ENCODE results near the gene SEC14L1.

SEC14L1 gene

DNA sequence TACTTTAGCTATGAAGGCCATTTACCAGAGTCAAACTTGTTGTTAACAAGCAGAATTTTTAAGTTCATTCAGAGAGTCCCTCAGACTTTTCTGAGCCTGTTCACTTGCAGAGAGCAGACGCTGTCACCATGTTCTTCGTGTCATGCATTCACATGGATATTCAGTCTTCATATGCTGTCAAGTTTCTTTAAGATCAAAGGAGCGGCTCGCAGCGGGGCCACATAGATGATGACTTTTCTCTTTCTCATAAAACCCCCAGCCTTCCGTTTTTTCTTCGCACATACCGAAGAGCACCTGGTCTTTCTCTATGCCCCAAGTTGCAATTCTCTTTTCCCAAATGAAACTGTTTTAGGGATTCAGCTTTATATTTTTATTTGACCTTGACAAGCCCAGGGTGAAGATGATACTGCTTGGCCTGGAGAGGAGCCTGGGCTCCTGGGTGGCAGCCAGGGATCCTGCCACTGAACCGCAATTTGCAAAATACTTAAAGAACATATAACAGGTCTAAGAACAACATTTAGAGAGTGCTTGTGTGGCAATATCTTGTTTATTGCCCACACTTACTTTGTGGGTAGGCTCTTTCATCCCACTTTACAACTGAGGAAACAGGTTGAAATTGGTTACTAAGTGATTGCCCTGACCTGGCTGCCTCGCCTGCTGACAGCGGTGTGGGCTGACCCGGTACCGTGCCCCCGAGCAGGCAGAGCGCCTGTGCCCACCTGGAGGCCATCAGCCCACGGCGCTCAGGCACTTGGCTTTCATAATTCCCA is 22.9 kb downstream of the SEC14L1 start:
- no peak for DNase-seq

DNA sequence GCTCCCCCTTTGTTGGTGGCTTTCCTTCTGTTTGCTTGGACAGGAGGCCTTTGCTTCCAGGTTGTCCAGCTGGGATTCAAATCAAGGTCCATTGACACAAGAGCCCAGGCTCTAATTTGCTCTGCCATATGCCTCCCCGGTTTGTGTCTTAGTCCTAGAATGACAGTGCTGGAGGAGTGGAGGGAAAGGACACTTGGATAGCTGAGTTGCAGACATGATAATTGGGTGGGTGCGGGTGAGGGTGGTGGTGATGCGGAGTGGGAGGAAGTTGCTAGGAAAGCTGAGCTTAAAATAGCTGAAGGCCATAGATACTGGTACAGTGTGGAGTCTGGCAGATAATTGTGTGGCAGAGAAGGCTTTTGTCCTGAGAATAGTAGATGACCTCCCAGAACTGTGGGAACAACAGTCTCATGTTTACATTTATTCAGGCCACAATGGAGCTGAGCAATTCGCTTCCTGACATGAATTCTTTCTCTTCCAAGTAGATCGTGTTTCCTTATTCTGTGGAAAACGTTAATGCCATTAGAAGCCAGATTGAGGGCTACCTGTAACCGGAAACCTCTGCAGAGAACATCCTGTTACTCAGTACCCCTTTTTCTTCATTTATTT is 23.8 kb downstream of the SEC14L1 start:
- peak in 7 of 14 donors; percentile 21 to 94 (median 37) for DNase-seq

DNA sequence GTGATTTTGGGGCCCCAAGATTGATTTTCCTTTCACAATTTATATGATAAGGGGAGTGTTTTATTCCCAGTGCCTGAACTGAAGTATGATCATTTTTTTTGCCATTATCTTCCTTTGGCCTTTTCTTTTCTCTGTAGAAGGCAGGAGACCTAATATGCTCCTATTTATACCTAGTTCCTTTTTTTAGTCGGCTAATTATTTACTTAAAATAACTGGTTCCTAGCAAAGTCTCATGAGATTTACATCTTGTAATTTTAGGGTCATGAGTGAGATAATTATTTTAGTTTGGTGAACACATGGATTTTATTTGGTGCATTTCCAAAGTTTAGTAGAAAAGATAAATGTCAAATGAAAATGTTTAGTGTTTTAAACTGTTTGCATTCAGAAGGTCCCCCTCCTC is 24.8 kb downstream of the SEC14L1 start:
- DNase-seq: no peak

DNA sequence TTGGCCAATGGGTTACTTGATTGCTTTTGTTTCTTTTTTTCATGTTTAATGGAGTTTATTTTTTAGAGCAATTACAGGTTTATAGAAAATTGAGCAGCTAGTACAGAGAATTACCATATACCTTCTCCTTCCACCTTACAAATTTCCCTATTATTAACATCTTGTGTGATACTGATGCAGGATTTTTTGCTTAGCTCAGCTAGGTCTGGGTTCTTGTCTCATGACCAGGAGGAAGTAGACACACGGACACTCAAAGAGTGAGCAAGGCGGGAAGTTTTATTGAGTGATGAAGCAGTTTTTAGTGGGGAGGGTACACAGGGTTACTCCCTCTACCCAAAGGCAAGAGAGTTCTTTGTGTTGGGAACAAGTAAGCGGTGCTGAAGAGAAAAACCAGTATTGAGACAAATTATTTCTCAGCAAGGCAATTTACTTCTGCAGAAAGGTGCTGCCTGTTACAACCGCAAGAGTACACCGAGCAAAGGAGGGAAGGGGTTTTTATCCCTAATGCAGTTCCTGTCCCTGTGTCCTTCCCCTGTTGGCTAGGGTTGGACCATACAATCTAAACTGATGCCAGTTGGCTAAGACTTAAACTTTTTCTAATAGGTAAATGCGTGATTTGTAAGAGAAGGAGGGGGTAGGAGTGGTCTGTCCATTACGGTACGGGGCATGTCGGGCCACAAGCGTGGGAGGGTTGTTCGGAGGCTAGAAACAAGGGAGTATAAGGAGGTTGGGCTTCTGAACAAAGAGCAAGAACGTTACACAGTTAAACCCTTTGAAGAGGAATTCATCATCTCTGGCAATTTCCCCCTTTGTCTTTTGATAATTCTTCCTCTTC is 26.9 kb downstream of the SEC14L1 start:
- no peak for DNase-seq

DNA sequence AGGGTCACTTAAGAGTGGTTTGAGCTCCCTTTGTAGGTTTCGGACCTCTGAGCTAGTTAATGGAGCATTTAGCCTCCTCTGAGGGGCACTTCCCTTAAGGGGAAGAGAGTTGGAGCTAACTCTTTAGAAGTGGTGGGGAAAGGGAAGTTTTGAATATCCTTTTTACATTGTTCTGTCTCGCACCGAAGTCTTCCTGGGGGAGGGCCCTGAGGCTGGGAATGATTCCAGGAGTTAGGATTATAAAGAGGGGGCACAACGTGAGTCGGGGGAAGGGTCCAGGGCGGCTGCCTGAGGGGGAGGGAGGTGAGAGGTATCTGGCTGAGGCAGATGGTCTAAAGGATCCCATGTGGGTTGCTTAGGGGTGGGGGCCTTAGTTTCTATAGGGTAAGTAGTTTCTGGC is 32.3 kb downstream of the SEC14L1 start:
- DNase-seq: no peak

DNA sequence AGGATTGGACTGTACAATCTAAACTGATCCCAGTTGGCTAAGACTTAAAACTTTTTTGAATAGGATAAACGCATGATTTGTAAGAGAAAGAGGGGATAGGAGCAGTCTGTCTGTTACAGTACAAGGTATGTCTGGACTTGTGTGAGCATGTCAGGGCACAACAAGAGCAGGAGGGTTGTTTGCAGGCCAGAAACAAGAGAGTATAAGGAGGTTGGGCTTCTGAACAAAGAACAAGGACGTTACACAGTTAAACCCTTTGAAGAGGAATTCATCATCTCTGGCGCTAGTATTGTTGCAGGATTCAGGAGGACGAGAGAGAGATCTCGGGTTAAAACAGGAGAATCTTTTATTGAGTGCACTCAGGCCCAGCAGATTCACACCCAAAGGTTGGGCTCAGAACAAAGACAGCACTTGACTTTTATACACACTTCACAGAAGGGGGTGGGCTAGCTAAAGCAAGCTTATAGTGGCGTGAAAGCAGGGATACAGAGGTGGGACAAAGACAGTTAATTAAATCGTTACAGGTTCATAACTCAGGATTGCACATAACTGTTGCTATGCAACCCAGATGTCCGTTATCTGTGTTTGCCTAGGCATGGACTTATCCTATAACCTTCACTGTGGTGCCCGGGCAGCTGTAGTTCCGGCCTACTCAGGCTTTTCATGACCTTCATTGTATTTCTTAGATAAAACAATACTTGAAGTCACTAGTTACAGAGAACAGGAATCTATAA is 34.3 kb downstream of the SEC14L1 start:
- no peak for DNase-seq

DNA sequence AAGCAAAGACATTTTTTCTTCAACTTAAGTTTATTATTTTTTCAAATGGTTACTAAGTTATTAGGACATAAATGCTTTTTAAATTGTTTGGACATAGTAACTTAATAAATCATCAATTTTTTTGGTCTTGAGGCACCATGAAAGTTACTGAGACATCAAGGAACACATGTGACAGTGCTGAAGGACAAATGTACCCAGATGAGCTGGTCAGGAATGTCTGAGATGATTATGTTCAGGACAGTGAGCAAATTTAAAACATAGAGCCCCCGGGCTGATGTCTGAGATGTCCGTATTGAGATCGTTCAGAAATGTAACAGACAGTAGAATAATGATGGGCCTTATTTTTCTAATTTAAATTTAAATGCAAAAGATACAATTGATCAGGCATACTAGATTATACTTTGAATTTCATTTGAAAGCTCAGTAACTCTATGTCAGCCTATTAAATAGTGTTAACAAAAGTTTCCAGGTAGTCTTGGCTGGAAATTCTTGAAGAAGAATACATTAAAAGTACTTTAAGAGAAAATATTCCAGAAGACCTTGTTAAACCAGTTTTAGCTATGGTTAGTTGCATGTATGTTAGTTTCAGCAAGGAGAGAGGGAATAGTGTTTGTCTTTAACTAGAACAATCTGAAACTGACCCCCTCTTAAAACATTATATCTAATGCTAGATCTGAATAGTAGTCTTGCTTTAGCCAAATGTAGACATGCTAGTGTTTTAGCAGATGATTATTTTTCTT is 36.4 kb downstream of the SEC14L1 start:
- no peak for DNase-seq

DNA sequence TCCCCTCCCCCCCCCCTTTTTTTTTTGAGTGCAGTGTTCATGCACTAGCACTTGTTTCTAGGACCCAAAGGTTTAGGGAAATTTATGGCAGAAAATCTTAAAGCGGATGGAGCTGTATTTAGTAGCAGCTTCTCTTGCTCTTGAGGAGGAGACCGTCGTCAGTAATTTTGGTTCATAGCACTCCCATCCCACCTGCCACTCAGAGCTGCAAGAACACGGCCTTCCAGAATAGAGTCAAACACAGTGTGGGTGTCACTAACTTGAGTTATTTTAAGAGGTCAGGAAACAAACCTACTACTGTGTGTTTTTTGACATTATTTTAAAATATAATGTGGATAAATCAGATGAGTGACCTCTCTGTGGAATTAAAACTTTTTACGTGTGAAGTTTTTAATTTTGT is 37.3 kb downstream of the SEC14L1 start:
- DNase-seq: no peak

DNA sequence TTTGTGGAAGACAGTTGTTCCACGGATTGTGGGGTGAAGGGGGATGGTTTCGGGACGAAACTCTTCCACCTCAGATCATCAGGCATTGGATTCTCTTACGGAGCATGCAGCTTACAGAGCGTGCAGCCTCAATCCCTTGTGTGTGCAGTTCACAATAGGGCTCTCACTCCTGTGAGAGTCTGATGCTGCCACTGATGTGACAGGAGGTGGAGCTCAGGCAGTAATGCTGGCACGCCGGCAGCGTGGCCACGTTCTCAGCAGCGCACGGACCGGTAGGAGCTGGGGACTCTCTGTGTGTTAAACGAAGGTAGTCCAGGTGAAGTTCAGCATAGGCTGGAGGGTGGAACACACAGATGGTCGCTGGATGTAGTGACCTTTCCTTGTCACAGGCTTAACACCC is 37.8 kb downstream of the SEC14L1 start:
- DNase-seq: peak in 5 of 14 donors; percentile 14 to 71 (median 22)

DNA sequence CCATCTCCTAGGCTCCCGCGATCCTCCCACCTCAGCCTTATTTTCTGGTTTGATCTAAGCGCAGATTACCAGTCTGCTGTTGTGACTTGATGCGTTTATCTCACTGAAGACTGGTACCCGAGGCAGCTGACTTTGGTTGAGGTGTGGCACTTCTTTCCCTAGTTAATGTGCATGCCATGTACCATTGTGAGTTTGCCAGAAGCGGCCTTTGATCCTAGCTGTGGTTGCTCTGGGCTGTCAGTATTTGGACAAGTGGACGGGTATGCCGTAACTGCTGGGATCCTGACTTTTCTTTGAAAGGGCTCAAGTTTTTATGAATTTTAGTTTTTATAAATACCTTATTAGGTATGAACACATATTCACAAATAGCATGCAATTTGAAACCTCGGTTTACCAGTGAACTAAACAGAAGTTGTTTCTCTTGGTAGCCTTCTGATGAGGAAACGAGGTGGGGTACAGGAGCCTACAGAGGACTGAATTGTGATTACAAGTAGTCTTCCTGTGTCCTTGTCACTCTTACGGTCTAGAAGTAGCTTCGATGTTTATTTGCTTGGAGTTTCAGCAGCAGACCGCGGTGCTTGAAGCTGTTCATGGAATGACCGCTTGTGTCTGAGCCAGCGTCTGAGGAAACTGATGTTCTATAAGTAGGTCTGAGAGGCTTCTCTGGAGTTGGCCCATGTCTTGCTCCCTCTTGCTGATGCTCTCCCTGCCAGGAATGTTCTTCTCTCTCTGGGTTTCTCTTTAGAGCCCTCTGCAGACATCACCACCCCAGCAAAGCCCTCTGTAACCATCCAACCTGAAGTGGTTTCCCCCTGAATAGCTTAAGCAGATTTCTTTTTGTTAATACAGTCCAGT is 40.0 kb downstream of the SEC14L1 start:
- DNase-seq: no peak

DNA sequence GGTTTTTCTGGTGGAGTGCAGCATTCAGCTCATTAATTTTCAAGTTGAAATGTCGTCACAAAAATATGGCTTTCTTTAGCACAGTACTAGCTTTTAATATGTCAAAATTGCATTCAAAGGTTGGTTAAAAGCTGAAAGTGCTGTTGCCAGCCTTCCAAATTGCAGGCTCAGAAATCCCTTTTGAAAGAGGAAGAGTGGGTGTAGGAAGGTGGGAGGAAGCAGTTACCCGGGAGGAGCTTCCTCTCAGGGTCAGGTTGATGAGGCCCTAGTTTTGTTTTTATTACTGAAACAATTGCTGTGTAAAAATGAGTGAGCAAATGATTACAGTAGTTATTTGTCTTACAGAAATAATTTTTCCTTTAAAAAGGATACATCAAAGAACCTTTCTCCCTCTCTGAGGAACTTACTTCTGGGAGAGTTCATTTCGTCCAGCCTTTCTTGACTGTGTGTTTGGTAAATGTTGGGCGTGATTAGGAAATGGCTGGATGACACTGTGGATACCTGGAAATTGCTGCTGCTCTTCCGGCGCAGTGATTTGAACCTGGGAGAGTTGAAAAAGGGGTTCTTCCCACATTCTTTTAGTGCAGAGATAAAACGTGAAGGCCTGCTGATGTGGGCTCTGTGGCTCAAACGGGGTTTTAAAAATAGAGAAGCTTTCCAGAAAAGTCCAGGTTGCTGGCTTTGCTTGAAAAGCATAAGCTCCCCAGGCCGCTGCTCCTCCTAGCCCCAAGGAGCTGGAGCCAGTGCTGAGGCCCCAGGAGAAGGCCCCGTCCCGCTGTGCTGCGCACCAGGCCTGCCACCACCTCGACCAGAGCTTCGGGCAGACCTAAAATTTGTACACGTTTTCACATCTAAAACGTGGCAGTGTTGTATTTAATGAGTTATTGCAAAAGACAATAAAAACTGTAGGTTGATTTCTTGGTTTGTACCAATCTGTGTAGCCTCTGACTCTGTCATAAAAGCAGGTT is 41.7 kb downstream of the SEC14L1 start:
- DNase-seq: no peak

DNA sequence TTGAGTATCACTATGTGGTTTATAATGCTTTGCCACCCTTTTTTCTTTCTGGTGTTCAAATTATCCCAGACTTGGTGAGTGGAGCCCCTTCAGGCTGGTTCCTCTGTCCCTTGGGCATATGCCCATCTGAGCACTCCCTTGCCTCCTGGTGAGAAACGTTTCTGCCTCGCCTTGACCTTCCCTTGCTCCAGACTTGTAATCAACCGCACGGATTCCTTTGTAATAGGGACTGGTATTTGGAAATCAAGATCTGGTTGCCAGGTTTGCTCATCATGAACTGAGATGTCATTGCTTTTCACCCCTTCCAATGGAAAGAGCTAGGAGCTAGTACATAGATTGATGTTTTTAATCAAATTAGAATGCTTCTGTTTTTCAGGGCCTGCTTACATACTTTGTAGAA is 43.7 kb downstream of the SEC14L1 start:
- DNase-seq: no peak

DNA sequence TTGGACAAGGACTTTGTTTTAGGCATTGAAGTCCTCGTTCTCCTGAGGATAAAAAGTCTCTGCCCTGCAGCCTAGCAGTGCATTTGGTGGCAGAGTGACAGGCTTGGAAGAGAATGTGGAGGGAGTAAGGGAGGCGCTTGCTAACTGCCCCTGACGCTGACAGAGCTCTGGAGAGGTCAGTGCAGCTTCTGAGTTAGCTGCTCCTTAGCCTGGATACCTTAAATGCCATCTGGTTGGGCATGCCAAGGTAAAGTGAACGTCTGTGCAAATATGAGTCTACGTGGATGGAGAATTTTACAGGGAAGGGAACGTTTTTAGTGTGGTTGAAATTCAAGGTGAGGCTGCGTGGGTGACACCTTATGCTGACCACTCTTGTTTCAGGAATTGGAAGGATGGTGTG is 44.4 kb downstream of the SEC14L1 start:
- peak in 1 of 14 donors; percentile 66 for DNase-seq

DNA sequence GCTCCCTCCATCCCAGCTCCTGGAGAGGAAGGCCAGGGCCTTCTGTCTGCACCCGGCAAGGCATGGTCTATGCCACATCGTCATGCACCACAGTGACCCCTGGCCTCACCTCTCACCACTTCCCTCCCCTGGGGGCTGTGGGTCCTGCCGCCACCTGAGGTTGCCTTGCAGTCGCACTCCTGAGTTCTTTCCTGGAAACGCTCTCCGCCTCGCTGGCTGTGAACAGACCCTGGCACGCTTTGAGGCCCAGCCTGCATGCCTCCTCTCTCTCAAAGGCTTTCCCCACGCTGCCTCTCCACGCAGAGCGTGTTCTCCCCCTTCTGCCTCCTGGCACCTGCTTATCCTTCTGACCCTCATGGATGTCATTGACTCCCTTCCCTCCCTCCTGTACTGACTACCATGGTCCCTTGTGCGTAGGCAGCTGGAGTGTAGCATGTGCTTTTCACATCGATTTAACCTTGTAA is 45.4 kb downstream of the SEC14L1 start:
- peak in 4 of 14 donors; percentile 4 to 80 (median 15) for DNase-seq

DNA sequence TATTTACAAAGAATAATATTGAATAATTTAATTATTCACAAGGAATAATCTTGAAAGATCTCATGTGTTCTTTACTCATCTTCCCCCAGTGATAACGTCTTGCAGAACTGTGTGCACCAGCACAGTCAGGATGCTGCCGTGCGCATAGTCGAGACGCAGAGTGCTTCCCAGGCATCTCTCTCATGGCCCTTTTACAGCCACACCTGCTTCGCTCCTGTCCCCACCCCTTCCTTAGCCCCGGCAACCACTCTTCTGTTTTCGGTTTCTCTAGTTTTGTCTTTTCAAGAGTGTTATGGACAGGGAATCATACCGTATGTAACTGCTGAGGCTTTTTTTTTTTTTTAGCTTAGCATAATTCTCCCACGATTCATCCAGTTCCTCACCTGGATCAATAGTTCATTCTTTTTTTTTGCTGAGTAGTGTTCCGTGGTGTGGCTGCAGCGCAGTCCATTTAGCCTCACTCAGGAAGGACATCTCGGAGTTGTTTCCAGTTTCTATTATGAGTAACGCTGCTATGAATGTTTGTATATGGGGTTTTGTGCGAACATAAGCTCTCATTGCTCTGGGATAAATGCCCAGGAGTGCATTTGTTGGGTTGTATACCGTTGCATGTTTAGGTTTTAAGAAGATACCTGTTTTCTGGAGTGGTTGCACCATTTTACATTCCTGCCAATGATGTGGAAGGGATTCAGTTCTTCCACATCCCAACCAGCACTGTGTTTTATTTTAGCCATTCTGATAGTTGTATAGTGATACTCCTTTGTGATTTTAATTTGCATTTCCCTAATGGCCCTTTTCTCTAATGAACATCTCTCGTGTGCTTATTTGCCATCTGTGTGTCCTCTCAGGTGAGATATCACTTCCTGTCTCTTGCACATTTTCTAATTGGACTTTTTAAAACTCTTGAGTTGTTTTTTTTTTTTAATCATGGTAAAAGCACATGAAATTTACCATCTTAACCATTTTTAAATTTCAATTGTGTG is 47.6 kb downstream of the SEC14L1 start:
- DNase-seq: no peak

DNA sequence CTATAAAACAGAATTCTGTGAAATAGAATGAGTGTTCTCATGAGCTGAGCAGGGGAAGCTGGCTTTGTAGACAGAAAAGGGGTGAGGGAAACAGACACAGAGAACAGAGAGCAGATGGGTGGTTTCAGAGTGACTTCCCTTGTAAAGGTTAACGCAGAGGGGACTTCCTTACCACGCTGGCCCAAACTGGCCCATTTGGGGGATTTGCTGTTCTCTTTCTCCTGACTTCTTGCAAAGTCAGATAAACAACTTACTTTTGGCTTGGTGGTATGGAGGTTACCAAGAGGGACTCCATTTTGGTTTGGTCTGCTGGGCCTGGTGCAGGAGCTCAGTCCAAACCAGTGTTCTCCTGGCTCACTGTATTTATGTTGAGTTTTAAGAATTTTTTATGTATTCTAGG is 48.4 kb downstream of the SEC14L1 start:
- peak in 1 of 14 donors; percentile 47 for DNase-seq

DNA sequence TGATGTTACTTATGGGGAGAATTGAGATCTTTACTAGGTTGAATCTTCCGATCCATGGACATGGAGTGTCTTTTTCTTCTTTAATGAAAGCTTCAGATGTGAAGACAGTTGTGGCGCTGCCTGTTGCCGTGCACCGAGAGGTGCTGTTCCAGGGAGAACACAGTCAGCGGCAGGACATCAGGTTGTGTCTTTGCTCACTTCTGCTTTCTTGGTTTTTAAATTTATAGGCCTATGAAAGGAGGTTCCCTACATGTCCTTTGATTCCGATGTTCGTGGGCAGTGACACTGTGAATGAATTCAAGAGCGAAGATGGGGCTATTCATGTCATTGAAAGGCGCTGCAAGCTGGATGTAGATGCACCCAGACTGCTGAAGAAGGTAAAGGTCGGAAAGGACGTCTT is 49.8 kb downstream of the SEC14L1 start:
- peak in 1 of 14 donors; percentile 49 for DNase-seq

DNA sequence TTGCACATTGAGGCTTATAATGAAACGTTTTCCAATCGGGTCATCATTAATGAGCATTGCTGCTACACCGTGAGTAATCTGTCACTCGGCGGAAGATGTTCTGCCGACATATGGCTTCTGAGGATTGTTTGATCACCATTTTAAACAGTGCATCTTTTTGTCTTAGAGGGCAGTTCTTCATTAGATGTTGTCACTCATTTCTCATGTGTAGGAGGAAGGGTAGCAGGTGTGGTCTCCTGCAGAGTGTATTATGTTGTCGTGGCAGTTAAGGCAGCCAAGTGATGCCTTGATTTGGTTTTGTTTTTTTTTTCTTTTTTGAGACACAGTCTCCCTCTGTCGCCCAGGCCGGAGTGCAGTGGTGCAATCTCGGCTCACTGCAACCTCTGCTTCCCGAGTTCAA is 50.5 kb downstream of the SEC14L1 start:
- DNase-seq: peak in 1 of 14 donors; percentile 76

All from C1 segment of cervical spinal cord (tissue), 14 donors.